Measurements from ENCODE around the gene DGKI. TPM values are rescaled to one million over a fixed set of nuclear protein-coding genes. Genes with fewer than 3 reads are reported as not detected.
A peak's percentile ranks its signal among the peaks of the same experiment; 100 is the strongest.

The DGKI gene
- total RNA-seq, 1 donor from 2014 or later, result 5.5 TPM

GRCh38 chr7:137345799-137346449 is 500.9 kb downstream of the DGKI start:
- H3K27me3 Mint-ChIP-seq (ENCODE audit: insufficient read depth, low read depth), result no peaks in the 10 kb centered on the region
- H3K4me1 Mint-ChIP-seq, result peaks cover 35% of the 10 kb centered on the region
- Histone ChIP-seq H3K27me3 (peaks cover 15% of the 10 kb centered on the region), H4K20me1 (ENCODE audit: low read depth) (no peaks in the 10 kb centered on the region), H3K36me3 (no peaks in the 10 kb centered on the region), H3K27ac (no peak overlapping the region), H3K4me1 (peaks cover 20% of the 10 kb centered on the region), H3K9me3 (ENCODE audit: low read depth) (no peaks in the 10 kb centered on the region), H3K79me2 (ENCODE audit: low read depth) (peaks cover 15% of the 10 kb centered on the region), H3K4me3 (no peak overlapping the region), H3K9ac (no peak overlapping the region), H3F3A (ENCODE audit: low read depth) (peaks cover 30% of the 10 kb centered on the region), H3K4me2 (no peak overlapping the region), H2AFZ (replicated peaks) (no peak overlapping the region)
- H3K27ac Mint-ChIP-seq, result no peak overlapping the region
- H3K4me3 Mint-ChIP-seq, result peak overlapping the region; percentile 43
- no peak for TF ChIP-seq EZH2phosphoT487 (IDR thresholded peaks at IDR 0.05)
- no peak for TF ChIP-seq EZH2 (IDR thresholded peaks at IDR 0.05)
- TF ChIP-seq CTCF (IDR thresholded peaks at IDR 0.05), result no peak
- peaks cover 3% of the 10 kb centered on the region for H3K9me3 Mint-ChIP-seq
- DNase-seq (ENCODE audit: low spot score), result no peak
- peaks cover 4% of the 10 kb centered on the region for H3K36me3 Mint-ChIP-seq

DNA sequence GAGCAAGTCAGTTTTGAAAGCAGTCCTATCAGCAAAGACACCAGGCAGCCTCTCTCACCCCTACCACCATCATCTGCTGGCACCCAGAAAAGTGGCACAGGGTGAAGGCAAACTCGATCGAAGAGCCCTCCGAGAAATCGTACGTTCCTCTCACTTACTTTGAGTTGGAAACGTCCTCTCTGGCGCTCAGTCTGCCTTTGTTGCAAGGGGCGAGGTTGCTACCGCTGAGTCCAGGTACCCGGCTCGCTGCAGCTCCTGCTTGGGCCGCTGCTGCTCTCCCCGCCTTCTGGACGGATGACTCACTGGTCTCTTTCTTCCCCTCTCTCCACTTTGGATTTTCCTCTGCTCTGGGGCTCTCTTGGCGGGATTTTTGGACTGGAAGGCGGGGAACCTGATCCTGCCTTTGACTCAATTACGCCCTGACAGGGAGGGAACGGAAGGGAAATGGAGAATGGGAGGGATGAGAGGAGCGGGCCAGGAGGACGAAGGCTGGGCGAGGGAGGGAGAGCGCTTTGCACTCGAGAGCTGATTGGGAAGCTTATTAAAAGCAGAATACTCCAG is 503.4 kb downstream of the DGKI start, which contains the start of gene PTN:
Gene PTN (minus strand): TSS at position 453 of the 561 bp plus-strand sequence. CDS start 88,760 bp downstream, outside the sequence.
- Mint-ChIP-seq H3K27ac (peak within 1 kb of the TSS; percentile 99), H3K36me3 (peaks cover 27% of the 10 kb centered on the region), H3K4me3 (peak within 1 kb of the TSS; percentile 99), H3K9me3 (peaks cover 19% of the 10 kb centered on the region), H3K27me3 (ENCODE audit: insufficient read depth, low read depth) (no peaks in the 10 kb centered on the region), H3K4me1 (peaks cover 43% of the 10 kb centered on the region)
- H4K20me1 ChIP-seq (ENCODE audit: low read depth), result no peaks in the 10 kb centered on the region
- TF ChIP-seq CTCF (IDR thresholded peaks at IDR 0.05) (no peak), EZH2 (IDR thresholded peaks at IDR 0.05) (peak; percentile 35), EZH2phosphoT487 (IDR thresholded peaks at IDR 0.05) (no peak)
- H3K27ac ChIP-seq, result peak within 1 kb of the TSS; percentile 39
- no peaks in the 10 kb centered on the region for H3K36me3 ChIP-seq
- H3K79me2 ChIP-seq (ENCODE audit: low read depth), result peaks cover 40% of the 10 kb centered on the region
- peaks cover 30% of the 10 kb centered on the region for H3F3A ChIP-seq (ENCODE audit: low read depth)
- H2AFZ ChIP-seq (replicated peaks), result peak within 1 kb of the TSS; percentile 97
- H3K27me3 ChIP-seq, result peaks cover 15% of the 10 kb centered on the region
- H3K4me2 ChIP-seq, result peak within 1 kb of the TSS; percentile 98
- H3K4me3 ChIP-seq, result peak within 1 kb of the TSS; percentile 76
- no peaks in the 10 kb centered on the region for H3K9me3 ChIP-seq (ENCODE audit: low read depth)
- no peak within 1 kb of the TSS for H3K9ac ChIP-seq
- peak; percentile 79 for DNase-seq (ENCODE audit: low spot score)
- H3K4me1 ChIP-seq, result peaks cover 20% of the 10 kb centered on the region

GRCh38 chr7:137342828-137343261 is 503.9 kb downstream of the DGKI start:
- TF ChIP-seq EZH2phosphoT487 (IDR thresholded peaks at IDR 0.05), result no peak
- no peak for TF ChIP-seq CTCF (IDR thresholded peaks at IDR 0.05)
- no peak for TF ChIP-seq EZH2 (IDR thresholded peaks at IDR 0.05)
- Histone ChIP-seq H2AFZ (replicated peaks) (peak overlapping the region; percentile 97), H3K27me3 (peaks cover 15% of the 10 kb centered on the region), H3K79me2 (ENCODE audit: low read depth) (peaks cover 46% of the 10 kb centered on the region), H4K20me1 (ENCODE audit: low read depth) (no peaks in the 10 kb centered on the region), H3K4me3 (peak overlapping the region; percentile 76), H3K36me3 (no peaks in the 10 kb centered on the region), H3K9me3 (ENCODE audit: low read depth) (no peaks in the 10 kb centered on the region), H3K4me1 (peaks cover 20% of the 10 kb centered on the region), H3K4me2 (peak overlapping the region; percentile 98), H3K27ac (peak overlapping the region; percentile 39), H3K9ac (no peak overlapping the region), H3F3A (ENCODE audit: low read depth) (peaks cover 30% of the 10 kb centered on the region)
- Mint-ChIP-seq H3K4me3 (peak overlapping the region; percentile 99), H3K36me3 (peaks cover 32% of the 10 kb centered on the region), H3K4me1 (peaks cover 43% of the 10 kb centered on the region), H3K27ac (peak overlapping the region; percentile 99), H3K9me3 (peaks cover 24% of the 10 kb centered on the region), H3K27me3 (ENCODE audit: insufficient read depth, low read depth) (no peaks in the 10 kb centered on the region)
- peak; percentile 12 for DNase-seq (ENCODE audit: low spot score)

Data from neural progenitor cell (in vitro differentiated cells).